ENCODE results near the gene NKD1. TPM values are rescaled to one million over a fixed set of nuclear protein-coding genes. Genes with fewer than 3 reads are reported as not detected.
"Not testable (repeated sequence)": the region's sequence is repeated elsewhere in the genome, so short reads cannot be mapped to it uniquely, and the experiment has no call there.

NKD1 gene
- total and polyA plus RNA-seq, 2 experiments from 2014 or later: not detected

DNA sequence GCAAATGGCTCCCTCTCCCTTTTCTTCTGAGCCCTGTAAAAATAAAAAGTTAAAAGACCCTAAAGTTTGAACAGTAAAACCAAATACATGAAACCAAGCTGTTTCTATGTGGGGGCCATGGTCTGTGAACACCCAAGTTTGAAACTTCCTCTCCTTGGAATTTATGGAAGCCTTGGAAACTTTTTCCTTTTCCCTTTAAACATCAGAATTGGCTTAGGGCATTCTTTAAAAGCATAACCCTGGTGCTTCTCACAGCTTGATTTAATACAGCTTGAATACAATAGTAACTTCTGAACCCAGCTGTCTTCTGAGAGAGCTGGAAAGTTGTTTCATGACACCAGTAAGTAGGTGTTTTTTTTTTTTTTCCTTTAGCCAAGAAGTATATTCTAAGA is 26.5 kb downstream of the NKD1 start:
- H3K9me3 ChIP-seq (ENCODE audit: low read depth): no peaks in the 10 kb centered on the region
- no peak overlapping the region for H3K27ac ChIP-seq
- no peaks in the 10 kb centered on the region for H3K9me2 ChIP-seq (ENCODE audit: insufficient read depth)
- no peaks in the 10 kb centered on the region for H3K79me2 ChIP-seq (ENCODE audit: insufficient read depth)
- no peaks in the 10 kb centered on the region for H3K36me3 ChIP-seq (ENCODE audit: low read depth)
- H3K27me3 ChIP-seq (replicated peaks; ENCODE audit: insufficient read depth): 0 out of 2 replicates have a peak, but pooled peaks cover 4% of the 10 kb centered on the region
- in situ Hi-C loops (cut with MboI): no loop called here
- H3K4me3 ChIP-seq: no peak overlapping the region
- no peaks in the 10 kb centered on the region for H4K20me1 ChIP-seq (ENCODE audit: insufficient read depth)
- H3K9ac ChIP-seq: no peak overlapping the region
- H3K4me1 ChIP-seq (ENCODE audit: insufficient read depth): no peaks in the 10 kb centered on the region
- no peak for DNase-seq
- H2AFZ ChIP-seq: no peak overlapping the region
- no peaks in the 10 kb centered on the region for H3F3A ChIP-seq (ENCODE audit: insufficient read depth)
- TF ChIP-seq EZH2phosphoT487 (IDR thresholded peaks at IDR 0.05; ENCODE audit: insufficient read depth, low read depth): no peak
- TF ChIP-seq EZH2 (IDR thresholded peaks at IDR 0.05; ENCODE audit: insufficient read depth, poor library complexity, severe bottlenecking): no peak
- H3K4me2 ChIP-seq (ENCODE audit: unreplicated experiment): no peak overlapping the region

DNA sequence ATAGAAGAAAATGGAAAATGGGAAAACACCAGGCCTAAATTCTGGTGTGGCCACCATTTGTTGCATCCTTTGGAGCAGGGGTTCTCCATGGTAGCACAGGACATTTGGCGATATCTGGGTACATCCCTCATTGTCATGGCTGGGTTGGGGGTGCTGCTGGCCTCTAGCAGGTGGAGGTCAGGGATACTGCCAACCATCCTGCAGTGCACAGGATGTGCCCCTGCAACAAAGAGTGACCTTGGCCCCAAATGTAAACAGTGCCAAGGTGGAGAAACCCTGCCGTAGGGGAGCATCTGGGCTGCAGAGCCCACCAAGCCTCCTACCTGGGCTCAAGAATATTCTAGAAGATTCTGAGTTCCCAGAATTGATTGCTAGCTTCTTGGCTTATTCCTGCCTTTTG is 27.5 kb downstream of the NKD1 start:
- H3K27ac ChIP-seq: no peak overlapping the region
- no peak for DNase-seq
- no peaks in the 10 kb centered on the region for H4K20me1 ChIP-seq (ENCODE audit: insufficient read depth)
- H2AFZ ChIP-seq: no peak overlapping the region
- H3K4me2 ChIP-seq (ENCODE audit: unreplicated experiment): no peak overlapping the region
- no peaks in the 10 kb centered on the region for H3K9me2 ChIP-seq (ENCODE audit: insufficient read depth)
- H3K79me2 ChIP-seq (ENCODE audit: insufficient read depth): no peaks in the 10 kb centered on the region
- no peak for TF ChIP-seq EZH2 (IDR thresholded peaks at IDR 0.05; ENCODE audit: insufficient read depth, poor library complexity, severe bottlenecking)
- TF ChIP-seq EZH2phosphoT487 (IDR thresholded peaks at IDR 0.05; ENCODE audit: insufficient read depth, low read depth): no peak
- WGBS, 2 experiments (ENCODE audit: low coverage in 1 of 2, low lambda C conversion rate in 2 of 2, missing lambda C conversion rate in 2 of 2): 80 to 81% methylated on average over 2 of the region's 2 CpGs
- no peaks in the 10 kb centered on the region for H3F3A ChIP-seq (ENCODE audit: insufficient read depth)
- H3K9ac ChIP-seq: no peak overlapping the region
- H3K9me3 ChIP-seq (ENCODE audit: low read depth): no peaks in the 10 kb centered on the region
- no peak overlapping the region for H3K4me3 ChIP-seq
- H3K27me3 ChIP-seq (replicated peaks; ENCODE audit: insufficient read depth): no peaks in the 10 kb centered on the region
- H3K4me1 ChIP-seq (ENCODE audit: insufficient read depth): 0 out of 2 replicates have a peak, but pooled peaks cover 4% of the 10 kb centered on the region
- no peaks in the 10 kb centered on the region for H3K36me3 ChIP-seq (ENCODE audit: low read depth)
- in situ Hi-C loops (cut with MboI): no loop called here

DNA sequence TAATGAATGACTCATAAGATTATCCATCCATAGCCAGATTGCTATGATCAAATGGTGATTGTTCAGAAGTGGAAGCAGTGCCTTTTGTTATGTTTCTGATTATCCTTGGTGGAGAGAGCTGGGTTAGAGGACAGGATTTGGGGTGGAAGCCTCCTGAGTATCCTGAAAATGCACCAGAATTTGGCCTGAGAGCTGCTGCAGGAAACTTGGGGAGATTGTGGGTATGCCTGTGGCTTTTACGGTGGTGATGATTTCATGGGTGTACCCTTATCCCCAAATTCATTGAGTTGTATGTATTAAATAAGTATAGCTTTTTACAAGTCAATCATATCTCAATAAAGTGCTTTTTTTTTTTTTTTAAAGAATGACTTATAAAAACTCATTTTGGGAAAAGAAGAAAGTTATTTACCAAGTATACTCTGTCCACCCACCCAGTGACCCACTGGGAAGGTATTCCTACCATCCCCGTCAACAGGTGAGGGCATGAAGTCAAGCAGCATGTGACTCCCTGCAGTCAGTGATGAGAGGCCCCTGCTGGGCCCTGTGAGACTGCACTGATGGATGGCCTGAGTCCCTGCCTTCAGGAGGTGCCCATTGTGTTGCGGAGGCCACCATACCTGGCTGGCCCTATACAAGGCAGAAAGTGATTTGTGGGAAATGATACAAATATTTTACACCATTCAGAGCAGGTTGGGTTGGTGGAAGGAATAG is 28.4 kb downstream of the NKD1 start:
- Histone ChIP-seq H2AFZ (no peak overlapping the region), H3K9ac (no peak overlapping the region), H3F3A (ENCODE audit: insufficient read depth) (no peaks in the 10 kb centered on the region), H3K4me2 (ENCODE audit: unreplicated experiment) (no peak overlapping the region), H3K4me3 (no peak overlapping the region), H3K4me1 (ENCODE audit: insufficient read depth) (0 out of 2 replicates have a peak, but pooled peaks cover 4% of the 10 kb centered on the region), H3K9me3 (ENCODE audit: low read depth) (no peaks in the 10 kb centered on the region), H4K20me1 (ENCODE audit: insufficient read depth) (no peaks in the 10 kb centered on the region), H3K36me3 (ENCODE audit: low read depth) (no peaks in the 10 kb centered on the region), H3K9me2 (ENCODE audit: insufficient read depth) (no peaks in the 10 kb centered on the region), H3K27ac (no peak overlapping the region), H3K27me3 (replicated peaks; ENCODE audit: insufficient read depth) (no peaks in the 10 kb centered on the region), H3K79me2 (ENCODE audit: insufficient read depth) (no peaks in the 10 kb centered on the region)
- DNase-seq: no peak
- TF ChIP-seq EZH2 (IDR thresholded peaks at IDR 0.05; ENCODE audit: insufficient read depth, poor library complexity, severe bottlenecking) (no peak), EZH2phosphoT487 (IDR thresholded peaks at IDR 0.05; ENCODE audit: insufficient read depth, low read depth) (no peak)
- 73 to 78% methylated on average over 3 of the region's 3 CpGs for WGBS, 2 experiments (ENCODE audit: low coverage in 1 of 2, low lambda C conversion rate in 2 of 2, missing lambda C conversion rate in 2 of 2)
- in situ Hi-C loops (cut with MboI): no loop called here

DNA sequence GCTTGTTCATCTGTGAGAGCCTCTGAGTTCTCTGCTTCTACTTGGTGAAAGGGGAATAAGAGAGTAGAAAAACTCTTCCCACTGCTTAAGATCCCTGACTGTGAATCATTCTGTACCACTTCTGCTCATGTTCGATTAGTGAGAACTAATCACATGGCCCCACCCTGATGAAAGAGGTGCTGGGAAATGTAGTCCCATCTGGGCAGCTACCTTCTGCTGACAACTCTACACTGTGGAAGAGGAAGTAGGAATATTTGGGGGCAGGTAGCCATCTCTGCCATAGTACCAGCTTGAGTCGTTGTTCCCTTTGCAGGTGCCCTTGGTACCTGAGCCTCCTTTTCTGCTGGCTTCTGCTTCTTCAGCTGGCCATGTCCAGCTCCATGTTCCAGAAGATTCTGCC is 29.9 kb downstream of the NKD1 start:
- H3K79me2 ChIP-seq (ENCODE audit: insufficient read depth): no peaks in the 10 kb centered on the region
- in situ Hi-C loops (cut with MboI): no loop called here
- WGBS, 2 experiments (ENCODE audit: low coverage in 1 of 2, low lambda C conversion rate in 2 of 2, missing lambda C conversion rate in 2 of 2): 62 to 63% methylated on average over 2 of the region's 2 CpGs

DNA sequence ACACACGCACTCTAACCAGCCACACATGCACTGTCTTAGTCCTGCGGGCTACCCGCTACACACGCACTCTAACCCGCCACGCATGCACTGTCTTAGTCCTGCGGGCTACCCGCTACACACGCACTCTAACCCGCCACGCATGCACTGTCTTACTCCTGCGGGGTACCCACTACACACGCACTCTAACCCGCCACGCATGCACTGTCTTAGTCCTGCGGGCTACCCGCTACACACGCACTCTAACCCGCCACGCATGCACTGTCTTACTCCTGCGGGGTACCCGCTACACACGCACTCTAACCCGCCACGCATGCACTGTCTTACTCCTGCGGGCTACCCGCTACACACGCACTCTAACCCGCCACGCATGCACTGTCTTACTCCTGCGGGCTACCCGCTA is 31.2 kb downstream of the NKD1 start:
- H3F3A ChIP-seq (ENCODE audit: insufficient read depth); H3K79me2 ChIP-seq (ENCODE audit: insufficient read depth); H2AFZ ChIP-seq; H3K9ac ChIP-seq; H3K9me3 ChIP-seq (ENCODE audit: low read depth); H3K4me1 ChIP-seq (ENCODE audit: insufficient read depth); H4K20me1 ChIP-seq (ENCODE audit: insufficient read depth); H3K27ac ChIP-seq; DNase-seq; H3K9me2 ChIP-seq (ENCODE audit: insufficient read depth); H3K36me3 ChIP-seq (ENCODE audit: low read depth); in situ Hi-C loops (cut with MboI); H3K4me3 ChIP-seq; H3K4me2 ChIP-seq (ENCODE audit: unreplicated experiment); H3K27me3 ChIP-seq (replicated peaks; ENCODE audit: insufficient read depth): not testable (repeated sequence)
- 96% methylated on average over 32 of the region's 32 CpGs; no CpG with 5 or more reads in 1 of the 2 experiments for WGBS, 2 experiments (ENCODE audit: low coverage in 1 of 2, low lambda C conversion rate in 2 of 2, missing lambda C conversion rate in 2 of 2)

More for the DNA sequence above, 29.9 kb downstream of the NKD1 start:
- no peak for DNase-seq
- no peak for TF ChIP-seq EZH2 (IDR thresholded peaks at IDR 0.05; ENCODE audit: insufficient read depth, poor library complexity, severe bottlenecking)
- no peak for TF ChIP-seq EZH2phosphoT487 (IDR thresholded peaks at IDR 0.05; ENCODE audit: insufficient read depth, low read depth)
- Histone ChIP-seq H3K9me2 (ENCODE audit: insufficient read depth) (no peaks in the 10 kb centered on the region), H3F3A (ENCODE audit: insufficient read depth) (no peaks in the 10 kb centered on the region), H4K20me1 (ENCODE audit: insufficient read depth) (no peaks in the 10 kb centered on the region), H2AFZ (no peak overlapping the region), H3K27me3 (replicated peaks; ENCODE audit: insufficient read depth) (no peaks in the 10 kb centered on the region), H3K27ac (no peak overlapping the region), H3K36me3 (ENCODE audit: low read depth) (no peaks in the 10 kb centered on the region), H3K4me2 (ENCODE audit: unreplicated experiment) (no peak overlapping the region), H3K9me3 (ENCODE audit: low read depth) (no peaks in the 10 kb centered on the region), H3K9ac (no peak overlapping the region), H3K4me3 (no peak overlapping the region), H3K4me1 (ENCODE audit: insufficient read depth) (0 out of 2 replicates have a peak, but pooled peaks cover 4% of the 10 kb centered on the region)

Measured in GM23248 (cell line).